Measurements from ENCODE around the gene ADCY4.
A peak's percentile ranks its signal among the peaks of the same experiment; 100 is the strongest.

The ADCY4 gene

DNA sequence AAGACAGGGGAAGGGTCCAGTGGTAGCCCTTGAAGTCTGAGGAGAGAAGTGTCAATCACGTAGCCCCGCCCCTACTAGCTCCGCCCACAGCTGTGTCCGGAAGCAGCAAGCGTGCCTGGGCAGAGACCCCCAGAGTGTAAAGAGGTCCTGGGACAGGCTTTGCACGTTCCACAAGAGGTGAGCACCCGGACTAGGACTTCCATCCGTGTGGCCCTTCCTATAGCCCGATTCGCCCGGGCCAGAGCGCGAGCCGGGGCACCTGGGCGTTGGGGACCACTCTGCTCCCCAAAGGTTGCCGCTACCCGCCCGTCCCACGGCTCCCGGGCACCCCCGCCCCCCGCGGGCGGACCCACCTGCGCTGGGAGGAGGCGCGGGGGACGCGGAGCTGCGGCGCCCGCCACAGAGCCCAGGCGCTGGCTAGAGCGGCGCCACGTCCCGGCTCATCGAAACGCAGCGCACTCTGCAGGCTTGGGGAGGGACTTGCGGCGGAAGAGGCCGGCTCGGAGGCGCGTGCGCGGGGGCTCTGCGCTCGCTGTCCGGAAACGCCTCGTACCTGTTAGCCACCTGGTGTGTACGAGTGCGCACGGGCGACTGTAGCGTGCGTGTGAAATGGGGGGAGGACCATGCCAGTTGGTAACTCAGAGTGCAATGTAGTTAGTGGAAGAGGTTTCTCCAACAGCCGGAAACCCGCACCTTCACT, 63.6 kb downstream of the ADCY4 start, which contains the start of gene RABGGTA:
Gene RABGGTA, minus strand, starts transcription at position 464 of the 700 bp plus-strand sequence. CDS start 482 bp downstream, outside the sequence.
- peak; percentile 91 for DNase-seq

DNA sequence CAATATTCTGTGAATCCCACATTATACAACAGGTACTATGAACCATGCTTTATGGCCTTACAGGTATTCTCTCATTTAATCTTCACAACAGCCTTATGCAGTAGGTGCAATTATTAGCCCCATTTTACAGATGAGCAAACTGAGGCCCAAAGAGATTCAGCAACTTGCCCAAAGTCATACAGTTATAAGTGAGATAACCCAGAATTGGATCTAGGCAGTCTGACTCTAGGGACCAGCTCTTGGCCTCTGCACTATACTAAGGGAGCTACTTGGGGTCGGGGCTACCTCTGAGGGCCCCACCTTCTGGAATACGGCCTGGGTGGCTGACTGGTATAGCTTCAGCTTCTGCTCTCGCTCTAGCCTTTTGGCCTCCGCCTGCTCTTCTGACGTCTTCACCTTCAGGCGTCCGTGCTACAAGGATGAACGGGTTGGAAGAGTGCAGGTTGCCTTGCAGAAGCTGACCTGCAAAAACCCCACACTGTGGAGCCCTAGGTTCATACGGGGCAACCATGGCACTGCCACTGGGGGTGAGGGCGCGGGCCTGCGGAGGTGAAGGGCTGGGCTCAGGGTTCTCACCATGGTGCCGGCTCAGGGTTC, 64.2 kb downstream of the ADCY4 start:
- DNase-seq = peak; percentile 53

DNA sequence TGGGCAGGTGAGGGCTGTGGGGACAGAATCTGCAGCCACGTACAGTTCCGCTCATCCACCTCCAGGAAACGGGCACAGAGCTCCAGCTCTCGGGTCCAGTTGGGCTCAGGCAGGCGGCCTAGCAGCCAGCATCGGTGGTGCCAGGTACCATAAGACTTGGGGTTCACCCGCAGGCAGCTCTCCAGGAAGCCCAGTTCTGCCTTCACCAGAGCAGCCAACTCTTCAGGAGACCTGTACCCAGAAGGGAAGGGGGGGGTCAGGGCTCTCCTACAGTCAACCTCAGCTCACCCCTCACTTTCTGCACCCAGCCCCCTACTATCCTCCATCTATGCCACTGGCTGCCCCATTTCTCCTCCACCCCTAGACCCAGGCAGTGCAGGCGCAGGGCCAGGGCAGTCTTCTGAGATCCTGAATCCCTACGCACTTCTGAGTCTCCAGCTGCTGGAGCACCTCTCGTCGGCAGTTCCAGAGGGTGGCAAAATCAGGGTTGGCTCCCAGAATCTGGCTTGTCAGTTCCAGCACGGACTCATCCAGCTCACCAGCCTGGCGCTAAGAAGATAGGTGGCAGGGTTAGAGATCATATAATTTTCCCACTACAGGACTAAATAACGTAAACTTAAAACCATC, 64.8 kb downstream of the ADCY4 start:
- DNase-seq = no peak

DNA sequence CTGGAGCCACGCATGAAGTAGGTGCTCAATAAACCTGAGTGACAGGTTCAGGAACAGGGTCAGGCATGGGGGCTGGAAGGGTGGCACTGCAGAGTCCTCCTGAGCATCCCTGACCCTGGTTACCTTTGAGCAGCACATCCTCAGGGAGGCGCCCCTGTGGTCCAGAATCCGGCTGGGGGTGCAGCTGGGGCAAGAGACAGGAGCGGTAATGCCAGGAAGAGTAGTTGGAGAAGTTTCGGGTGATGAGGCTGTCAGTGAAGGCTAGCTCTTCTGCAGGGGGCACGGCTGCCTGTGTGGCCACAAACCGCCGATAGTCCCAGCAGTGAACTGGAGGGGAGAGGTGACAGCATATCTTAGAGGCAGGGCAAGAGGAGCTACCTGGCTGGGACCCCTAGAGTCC, 65.5 kb downstream of the ADCY4 start:
- DNase-seq = no peak
